ENCODE data around the gene ARL8B.

Gene ARL8B

DNA sequence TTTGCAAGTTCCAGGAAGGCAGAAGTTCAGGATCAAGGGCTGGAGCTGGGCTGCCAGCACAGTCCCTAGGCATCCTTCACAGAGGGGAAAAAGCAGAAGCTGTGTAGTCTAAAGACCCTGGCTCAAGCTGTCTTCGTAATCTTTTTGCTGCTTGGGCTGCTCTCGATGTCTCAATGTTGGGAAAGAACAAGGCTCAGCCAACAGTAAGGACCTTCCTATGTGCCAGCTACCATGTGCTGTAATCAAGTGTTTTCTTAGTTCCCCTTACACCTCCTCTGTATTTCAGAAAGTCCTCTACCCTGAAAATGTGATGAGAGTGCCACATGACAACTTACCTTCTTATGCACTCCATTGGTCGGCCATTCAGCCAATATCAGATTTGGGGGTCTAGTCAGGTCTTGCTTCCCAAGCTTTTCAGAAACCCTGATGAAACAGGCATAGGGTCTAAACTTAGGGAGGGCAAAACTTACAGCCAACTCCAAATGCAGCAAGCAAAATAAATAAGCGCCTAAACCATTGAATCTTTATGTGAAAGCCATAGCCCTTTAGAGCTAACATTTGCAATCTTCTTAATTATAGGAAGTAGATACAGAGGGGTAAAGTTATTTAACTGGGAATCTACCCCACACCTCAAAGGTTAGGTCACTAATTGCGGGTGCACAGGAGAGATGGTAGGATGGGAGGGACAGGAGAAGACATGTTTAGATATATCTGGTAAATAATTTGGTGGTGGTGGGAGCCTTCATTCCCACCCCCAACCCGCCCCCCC is 64.2 kb downstream of the ARL8B start:
- no peak for DNase-seq (ENCODE audit: low read depth in 2 of 2)

DNA sequence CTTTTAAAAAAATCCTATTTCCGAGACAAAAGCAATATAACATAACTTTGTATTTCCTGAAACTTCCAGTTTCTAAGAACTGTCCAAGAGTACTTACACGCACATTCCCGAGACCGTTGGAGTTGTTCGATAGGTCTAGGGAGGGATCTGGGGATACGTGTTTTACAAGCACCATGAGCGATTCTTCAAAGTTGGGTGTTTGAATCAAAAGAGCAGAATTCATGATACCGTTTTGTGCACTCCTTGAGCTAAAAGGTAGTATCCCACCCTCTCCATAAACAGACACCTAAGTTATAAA is 64.7 kb downstream of the ARL8B start:
- no peak for DNase-seq (ENCODE audit: low read depth in 2 of 2)

DNA sequence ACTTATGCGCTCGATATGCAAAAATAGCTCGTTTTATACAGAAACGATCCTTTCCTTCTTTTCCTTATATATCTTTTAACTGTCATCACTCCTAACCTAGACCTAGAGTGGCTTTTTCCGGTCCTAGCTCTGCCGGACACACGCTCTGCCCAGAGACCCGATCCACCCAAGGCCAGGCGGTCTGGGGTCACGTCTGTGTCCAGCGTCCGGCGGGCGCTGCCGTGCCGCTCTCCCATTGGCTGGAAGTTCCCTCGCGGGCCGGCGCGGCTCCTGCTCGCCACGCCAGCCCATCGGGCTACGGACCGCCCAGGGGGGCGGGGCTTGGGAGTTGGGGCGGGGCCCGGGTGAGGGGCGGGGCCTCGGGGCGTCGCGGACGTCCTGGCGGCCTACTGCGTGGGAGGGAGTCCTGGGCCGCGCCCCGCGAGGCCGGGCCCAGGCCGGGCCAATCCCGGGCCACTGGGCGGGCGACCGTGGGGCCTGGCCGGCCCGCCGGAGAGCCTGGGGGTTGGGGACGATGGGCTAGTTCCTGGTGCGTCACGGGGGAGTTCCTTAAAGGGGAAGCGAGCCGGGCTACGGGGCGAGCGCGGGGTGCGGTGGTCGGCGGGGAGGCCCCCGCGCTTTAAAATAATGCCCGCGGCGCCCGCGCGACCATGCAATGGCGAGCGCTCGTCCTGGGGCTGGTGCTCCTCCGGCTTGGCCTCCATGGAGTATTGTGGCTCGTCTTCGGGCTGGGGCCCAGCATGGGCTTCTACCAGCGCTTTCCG is 65.2 kb downstream of the ARL8B start, which contains the start of gene EDEM1:
EDEM1 (plus strand) TSS at position 552 of the 764 bp plus-strand sequence; CDS start at position 651, 99 bp downstream.
- peak; percentile 87 to 95 for DNase-seq (ENCODE audit: low read depth in 2 of 2)

DNA sequence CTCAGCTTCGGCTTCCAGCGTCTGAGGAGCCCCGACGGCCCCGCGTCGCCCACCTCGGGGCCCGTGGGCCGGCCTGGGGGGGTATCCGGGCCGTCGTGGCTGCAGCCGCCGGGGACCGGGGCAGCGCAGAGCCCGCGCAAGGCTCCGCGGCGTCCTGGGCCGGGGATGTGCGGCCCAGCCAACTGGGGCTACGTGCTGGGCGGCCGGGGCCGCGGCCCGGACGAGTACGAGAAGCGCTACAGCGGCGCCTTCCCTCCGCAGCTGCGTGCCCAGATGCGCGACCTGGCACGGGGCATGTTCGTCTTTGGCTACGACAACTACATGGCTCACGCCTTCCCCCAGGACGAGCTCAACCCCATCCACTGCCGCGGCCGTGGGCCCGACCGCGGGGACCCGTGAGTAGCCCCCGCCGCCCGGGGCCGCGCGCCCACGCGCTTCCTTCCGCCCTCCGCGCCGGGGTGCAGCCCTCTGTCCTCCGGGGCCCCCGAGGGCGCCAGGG is 65.9 kb downstream of the ARL8B start:
- DNase-seq (ENCODE audit: low read depth in 2 of 2), result peak in 1 of 2 donors; percentile 35

DNA sequence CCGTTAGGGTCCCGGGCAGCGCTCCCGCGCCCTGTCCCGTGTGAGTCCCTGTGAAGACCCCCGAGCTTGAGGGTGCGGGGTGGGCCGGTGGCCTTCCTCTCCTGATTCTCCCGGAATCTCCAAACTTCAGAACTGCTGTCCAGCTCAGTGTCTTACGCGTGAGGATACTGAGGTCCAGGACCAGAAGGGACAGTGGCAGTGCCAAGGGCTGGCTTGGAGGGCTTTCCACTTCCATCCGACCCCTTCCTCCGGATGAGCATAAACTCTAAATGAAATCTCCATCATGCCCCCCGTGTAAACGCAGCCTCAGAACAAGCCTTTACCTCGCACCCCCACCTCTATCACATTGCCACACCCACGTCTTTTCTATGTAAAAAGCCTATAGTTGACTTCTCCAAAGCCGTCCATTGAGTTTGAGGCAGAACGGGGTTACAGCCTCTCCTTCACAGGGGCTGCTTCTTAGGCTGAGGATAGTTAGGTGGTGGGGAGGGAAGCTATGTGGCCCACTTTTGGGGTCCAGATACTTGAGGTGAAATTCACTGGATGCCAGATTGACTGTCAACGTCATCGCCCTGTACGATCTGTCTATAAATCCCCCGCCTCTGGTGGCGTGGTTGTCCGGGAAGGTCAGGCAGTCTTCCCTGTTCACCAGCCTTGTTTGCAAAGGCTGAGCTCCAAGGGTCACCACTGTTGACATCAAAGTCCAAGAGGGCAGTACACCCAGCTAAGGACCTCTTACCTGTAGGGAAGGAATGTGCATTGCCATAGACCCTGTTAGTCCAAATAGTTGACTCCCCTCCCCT is 66.5 kb downstream of the ARL8B start:
- DNase-seq (ENCODE audit: low read depth in 2 of 2), result peak in 1 of 2 donors; percentile 38

DNA sequence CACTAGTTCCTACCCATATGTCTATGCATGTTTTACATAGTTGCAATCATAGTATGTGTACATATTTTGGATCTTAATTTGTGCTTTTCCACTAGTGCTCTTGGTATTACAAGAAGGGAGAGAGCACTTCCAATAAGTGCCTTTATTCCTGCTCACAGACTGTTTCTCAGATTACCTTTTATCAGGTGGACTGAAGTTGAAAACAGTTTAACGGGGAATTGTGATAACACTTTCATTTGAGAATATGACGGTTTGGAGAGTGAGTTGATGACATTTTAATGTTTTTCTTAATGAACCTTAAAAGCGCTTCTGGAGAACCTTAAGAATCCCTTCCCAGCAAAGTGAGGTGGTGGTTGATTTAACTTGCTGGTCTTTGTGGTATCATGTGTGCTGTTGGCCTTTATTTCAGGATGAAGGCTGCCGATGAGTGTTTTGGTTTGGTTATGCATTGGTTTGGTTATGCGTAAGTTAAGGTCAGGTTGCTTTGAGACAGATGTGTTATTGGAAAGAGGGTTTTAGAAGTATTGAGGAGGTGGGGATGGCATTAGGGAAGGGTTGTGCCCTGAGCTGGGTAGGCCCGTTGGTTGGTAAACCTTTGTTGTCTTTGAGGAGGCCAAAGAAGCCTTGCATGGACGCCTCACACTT is 68.2 kb downstream of the ARL8B start:
- DNase-seq (ENCODE audit: low read depth in 2 of 2), result no peak

DNA sequence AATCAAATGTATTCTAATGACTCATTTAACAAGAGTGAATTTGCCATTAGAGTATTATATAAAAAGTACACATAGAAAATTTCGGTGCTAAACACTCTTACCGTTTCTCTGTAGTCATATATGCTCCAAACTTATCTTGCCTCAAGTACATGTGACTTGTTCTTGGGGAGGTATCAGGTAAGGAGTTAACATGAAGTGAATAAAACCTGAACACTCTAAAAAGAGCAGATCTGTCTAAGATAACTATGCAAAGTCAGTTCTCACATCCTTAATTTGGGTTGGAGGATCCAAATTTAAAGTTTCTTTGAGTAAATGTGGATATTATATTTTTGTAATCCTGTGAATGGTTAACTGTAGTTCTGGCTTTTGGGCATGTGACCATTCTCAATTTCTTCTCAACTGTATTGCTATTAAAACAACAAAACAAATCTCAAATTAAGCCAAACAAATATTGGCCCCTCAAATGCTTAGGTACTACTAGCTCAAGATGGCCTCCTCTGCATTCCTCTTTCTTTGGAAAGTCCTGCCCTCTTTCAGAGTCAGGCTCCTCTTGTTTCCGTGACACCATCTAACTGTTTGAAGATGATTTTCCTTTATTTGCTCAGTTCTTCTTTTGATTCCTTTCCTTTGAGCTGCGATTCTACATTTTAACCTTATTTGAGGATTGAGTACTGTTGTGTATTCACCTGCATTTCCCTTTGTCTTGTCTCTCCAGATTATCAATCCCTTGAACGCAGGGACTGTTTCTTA is 69.6 kb downstream of the ARL8B start:
- no peak for DNase-seq (ENCODE audit: low read depth in 2 of 2)

DNA sequence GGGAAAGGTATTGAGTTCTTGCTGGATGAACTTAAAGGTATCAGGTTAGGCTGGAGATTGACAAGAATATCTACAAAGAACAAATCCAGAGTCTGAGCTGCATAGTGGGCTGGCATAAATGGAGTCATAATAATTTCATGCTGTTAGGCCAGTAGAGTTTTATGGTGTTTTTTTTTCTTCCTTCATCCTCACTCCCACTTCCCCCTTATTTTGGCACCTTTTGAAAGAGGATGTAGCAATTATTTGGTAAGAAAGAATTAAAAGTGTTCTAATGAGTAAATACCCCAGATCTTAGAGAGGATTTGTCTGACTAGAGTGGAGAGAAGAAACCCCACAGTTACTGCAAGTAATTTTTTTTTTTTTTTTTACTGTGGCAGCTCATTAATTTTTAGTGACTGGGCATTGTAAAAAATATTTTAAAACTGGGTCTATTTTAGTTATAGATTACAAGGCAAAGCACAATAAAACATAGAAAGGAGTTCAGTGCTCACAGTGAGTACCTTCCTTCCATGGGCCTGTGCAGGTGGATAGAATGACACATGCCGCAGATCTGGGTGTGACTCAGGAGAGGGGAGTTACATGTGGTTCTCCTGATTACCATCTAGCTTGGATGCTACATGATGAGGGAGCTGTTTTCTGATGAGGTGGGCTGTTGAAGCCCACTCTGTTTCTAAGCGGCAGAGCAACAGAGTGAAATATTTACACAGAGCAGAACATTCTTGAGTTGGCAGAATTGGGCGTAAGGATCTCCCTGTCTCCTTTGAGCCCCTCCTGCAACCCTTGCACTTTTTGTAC is 70.7 kb downstream of the ARL8B start:
- peak in 1 of 2 donors; percentile 47 for DNase-seq (ENCODE audit: low read depth in 2 of 2)

DNA sequence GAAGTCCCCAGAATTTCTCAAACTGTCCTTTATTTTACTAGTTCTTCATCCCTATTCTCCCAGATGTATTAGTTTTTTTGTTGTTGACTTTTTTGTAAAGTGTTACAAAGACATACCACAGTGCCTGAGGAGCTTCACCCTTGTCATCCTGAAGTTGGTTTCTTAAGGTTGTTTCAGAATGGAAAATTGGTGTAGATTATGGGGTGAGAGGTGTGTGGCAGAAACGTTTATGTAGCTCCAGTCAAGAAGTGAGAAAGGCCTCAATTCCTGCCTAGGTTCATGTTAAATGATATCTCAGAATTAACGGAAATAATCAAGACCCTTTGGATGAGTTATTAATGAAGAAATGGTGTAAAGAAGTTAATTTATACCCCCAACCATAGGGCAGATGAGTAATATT is 72.2 kb downstream of the ARL8B start:
- no peak for DNase-seq (ENCODE audit: low read depth in 2 of 2)

DNA sequence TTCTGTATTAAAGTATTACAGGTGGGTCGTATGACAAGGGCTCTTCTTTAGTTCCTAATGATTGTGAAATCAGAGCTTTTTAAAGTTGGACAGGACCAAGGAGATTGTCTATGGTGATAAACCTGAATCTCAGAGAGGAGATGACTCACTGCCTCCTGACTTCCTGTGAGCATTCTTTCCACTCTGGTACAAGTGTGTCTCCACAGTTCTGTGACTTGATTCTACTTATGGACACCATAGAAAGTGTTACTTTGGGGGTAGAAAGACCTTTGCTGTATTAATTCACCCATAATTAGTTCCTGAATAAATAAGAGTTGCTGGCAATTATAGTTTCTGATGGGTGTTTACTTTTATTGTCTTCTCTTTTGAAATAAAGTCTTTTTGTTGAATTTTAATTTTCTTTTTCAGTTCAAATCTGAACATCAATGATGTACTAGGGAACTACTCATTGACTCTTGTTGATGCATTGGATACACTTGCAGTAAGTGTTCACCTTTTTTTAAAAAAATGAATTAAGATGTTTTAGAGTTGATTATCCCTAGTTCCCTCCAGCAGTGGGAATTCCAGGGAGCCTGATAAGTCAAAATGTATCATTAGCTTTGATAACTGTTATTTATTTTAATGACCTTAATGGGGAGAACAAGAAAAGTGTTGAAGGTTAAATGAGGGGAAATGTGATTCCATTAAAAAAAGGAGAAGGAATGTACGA is 72.9 kb downstream of the ARL8B start:
- no peak for DNase-seq (ENCODE audit: low read depth in 2 of 2)

DNA sequence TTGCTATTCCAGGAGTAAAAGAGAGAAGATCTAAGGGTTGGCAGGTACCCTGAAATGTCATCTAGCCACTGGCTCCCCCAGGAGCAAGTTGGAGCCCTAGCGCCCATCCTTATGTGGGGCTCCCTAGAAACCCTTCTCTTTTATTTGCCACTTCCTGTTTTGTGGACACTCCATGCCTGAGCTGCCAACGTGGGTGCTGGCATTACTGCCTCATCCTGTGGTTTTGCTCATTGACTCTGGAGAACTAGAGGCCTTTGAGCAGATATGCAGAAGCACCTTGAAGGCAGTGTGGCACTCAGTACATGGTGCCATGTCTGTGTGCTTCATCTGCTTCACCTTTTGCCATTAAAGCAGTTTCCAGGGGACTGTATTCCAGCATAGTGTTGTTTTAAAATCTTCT is 73.5 kb downstream of the ARL8B start:
- no peak for DNase-seq (ENCODE audit: low read depth in 2 of 2)

DNA sequence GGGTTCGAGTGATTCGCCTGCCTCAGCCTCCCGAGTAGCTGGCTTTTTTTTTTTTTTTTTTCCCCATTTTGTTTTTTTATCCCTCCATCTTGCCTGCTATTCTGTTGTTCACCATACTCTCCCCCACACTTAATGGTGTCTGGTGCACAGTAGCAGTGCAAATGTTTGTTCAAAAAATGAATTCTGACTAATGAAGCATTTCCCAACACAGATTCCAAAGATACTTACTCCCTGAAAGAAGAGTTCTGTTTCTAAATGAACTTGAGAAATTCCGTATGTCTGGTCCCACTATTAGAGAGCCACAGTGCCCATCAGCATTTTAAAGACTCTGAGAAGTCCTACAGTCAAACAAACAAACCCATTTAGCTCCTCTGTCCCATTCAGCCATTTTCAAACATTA is 74.9 kb downstream of the ARL8B start:
- DNase-seq (ENCODE audit: low read depth in 2 of 2), result no peak

DNA sequence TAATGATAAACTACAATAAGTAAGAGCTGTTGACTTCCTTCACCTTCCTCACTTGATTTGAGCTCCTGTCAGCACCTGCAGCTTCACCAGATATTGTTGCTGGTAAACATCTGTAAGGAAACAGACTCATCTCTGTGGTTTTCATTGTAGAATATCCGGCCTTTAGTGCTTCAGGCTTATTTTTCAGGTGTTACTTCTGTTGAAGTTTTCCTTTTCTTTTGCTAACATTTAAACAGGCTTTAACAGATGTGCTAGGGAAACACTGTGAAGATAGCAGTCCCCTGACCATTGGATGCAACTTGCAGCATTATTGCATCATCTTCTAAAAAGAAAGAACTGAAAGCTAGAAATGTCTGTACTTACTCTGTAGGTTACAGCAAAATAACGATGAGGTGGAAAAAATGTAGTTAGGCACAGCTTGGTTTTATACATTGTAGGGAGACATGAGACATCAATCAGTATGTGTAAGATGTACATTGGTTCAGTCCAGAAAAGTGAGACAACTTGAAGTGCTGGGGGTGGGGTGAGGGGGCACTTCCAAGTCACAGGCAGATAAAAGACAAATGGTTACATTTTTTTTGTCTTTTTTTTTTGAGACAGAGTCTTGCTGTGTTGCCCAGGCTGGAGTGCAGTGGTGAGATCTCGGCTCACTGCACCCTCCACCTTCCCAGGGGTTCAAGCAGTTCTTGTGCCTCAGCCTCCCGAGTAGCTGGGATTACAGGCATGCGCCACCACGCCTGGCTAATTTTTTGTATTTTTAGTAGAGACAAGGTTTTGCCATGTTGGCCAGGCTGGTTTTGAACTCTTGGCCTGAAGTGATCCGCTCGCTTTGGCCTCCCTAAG is 75.6 kb downstream of the ARL8B start:
- DNase-seq (ENCODE audit: low read depth in 2 of 2), result no peak

DNA sequence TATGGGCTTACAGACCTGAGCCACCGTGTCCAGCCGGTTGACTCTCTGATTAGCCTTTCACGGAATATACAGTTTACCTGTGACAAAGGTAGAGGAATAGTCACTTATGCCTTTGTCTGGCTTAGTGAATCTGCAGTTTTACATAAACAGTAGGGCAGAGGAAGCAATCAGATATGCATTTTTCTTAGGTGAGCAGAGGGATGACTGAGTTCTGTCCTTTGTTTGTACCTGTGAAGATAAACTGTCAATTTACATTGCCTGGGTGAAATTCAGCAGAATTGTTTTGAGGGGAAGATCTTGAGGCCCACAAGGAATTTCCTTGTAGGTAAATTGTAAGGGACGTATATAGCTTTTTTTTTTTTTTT is 76.2 kb downstream of the ARL8B start:
- no peak for DNase-seq (ENCODE audit: low read depth in 2 of 2)

DNA sequence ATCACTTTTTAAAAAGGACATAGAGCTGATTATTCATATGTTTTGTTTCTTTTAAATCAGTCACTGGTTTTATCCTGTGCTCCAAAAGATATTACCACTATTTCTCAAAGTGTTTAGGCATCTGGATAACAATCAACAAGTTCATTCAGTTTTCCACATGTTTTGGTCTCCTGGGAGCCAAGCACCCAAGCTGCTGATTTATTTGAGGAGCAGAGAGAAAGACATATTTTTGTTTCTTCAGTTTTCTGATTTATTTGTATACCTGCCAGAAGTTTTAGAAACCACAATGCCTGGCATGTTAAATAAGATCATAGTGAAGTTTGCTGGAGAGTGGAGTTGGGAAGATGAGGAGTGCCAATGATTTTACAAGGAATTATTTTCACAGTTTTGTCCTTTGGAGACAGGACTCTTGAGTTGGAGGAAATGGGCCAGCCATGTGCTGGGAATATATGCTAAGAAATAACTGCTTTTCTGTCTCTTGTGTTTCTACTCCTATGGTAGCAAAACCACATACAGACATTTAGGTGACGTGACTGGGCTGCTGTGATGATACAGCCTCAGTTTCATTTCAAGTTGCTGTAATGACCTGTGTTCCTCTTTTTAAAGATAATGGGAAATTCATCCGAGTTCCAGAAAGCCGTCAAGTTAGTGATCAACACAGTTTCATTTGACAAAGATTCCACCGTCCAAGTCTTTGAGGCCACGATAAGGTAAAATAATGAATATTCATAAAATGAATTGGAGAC is 77.1 kb downstream of the ARL8B start:
- no peak for DNase-seq (ENCODE audit: low read depth in 2 of 2)

DNA sequence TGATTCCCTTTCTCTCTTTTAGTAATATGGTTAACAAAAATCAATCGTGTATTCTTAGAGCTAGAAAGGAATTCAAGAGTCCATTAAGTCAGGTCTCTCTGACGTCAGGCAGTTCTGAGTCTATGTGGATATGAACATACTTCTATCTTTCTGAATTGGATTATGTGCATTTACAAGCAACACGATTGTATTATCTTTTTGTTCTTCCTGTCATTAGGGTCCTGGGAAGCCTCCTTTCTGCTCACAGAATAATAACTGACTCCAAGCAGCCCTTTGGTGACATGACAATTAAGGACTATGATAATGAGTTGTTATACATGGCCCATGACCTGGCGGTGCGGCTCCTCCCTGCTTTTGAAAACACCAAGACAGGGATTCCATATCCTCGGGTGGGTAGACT is 79.4 kb downstream of the ARL8B start:
- DNase-seq (ENCODE audit: low read depth in 2 of 2), result no peak

DNA sequence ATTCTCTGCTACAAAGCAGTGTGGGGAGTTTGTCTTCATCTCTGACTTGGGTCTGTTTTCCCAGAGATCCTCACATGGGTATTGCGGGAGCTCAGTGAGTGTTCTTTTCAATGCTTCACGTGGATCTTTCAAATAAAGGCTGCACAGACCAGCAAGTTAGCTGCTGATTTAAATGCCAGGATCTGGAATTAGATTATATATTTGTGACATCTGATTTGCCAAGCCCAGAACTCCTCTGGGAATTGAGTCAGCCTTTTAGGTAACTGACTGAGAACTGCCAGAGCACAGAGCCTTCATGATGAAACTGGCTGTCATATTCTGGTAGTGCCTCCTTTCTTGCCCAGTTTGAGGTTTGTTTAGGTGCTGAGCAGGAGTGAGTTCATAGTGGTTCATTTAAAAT is 80.1 kb downstream of the ARL8B start:
- DNase-seq (ENCODE audit: low read depth in 2 of 2), result no peak

Data from stimulated activated CD4-positive, alpha-beta T cell treated with anti-CD3 and anti-CD28 coated beads, Interleukin-15, amount 100 ng/mL, for 48 hours (primary cell).